Thyroid gland (tissue), 4 donors: ENCODE data around the gene PSMD14. TPM values are rescaled to one million over a fixed set of nuclear protein-coding genes. Genes with fewer than 3 reads are reported as not detected.

ENCODE experiments used
- DNase-seq, 2 donors: peaks; one replicate each; pipeline ENCODE4 v3.0.0-alpha.2; 2019
- H3K27ac ChIP-seq, 3 donors: fragments of 200-600 bp; sonication (generic); 1 replicate in 2 of 3; 2 replicates in 1 of 3; pipeline ENCODE4 v1.5.1; 2016 to 2019; ENCODE audit warnings: mild to moderate bottlenecking in 1 of 3, moderate library complexity in 1 of 3
- H3K27me3 ChIP-seq: fragments of 200-600 bp; sonication (generic); one replicate; pipeline ENCODE4 v1.5.1; 2019
- H3K36me3 ChIP-seq, 2 donors: fragments of 200-600 bp; sonication (generic); one replicate each; pipeline ENCODE4 v1.5.1; 2016 to 2019
- H3K4me1 ChIP-seq, 2 donors: fragments of 200-600 bp; sonication (generic); one replicate each; pipeline ENCODE4 v1.5.1; 2017 to 2019
- H3K4me3 ChIP-seq, 3 donors: fragments of 200-600 bp; sonication (generic); replicated peaks in 1 of 3; 1 replicate in 2 of 3; 2 replicates in 1 of 3; pipeline ENCODE4 v1.5.1; 2016; ENCODE audit warnings: mild to moderate bottlenecking in 1 of 3
- H3K9me3 ChIP-seq: fragments of 200-600 bp; sonication (generic); one replicate; pipeline ENCODE4 v1.5.1; 2017
- CTCF ChIP-seq, 6 experiments: fragments of 200-600 bp in 3 of 6; fragments of 450-650 bp in 3 of 6; sonication (generic) in 3 of 6; IDR thresholded peaks; one replicate each; pipeline ENCODE4 v1.5.1; 2016 to 2019; ENCODE audit warnings: antibody characterized with exemption in 6 of 6, mild to moderate bottlenecking in 2 of 6, inconsistent platforms in 1 of 6, moderate library complexity in 1 of 6
- POLR2A ChIP-seq, 2 donors: fragments of 450-650 bp; IDR thresholded peaks; one replicate each; pipeline ENCODE4 v1.6.1; 2017; ENCODE audit warnings: antibody characterized with exemption in 2 of 2, mild to moderate bottlenecking in 2 of 2, moderate library complexity in 1 of 2
- WGBS, 2 donors: methylation state at CpG; one replicate each; pipeline ENCODE4 v1.1.5; 2017; 5-methylcytosine and 5-hydroxymethylcytosine counted together
- intact Hi-C: fragments of 100-400 bp; cut with DNase I; formaldehyde crosslinking; loops from one replicate; pipeline ENCODE4 v1.15.1; 2023
- total RNA-seq, 4 donors: library from RNA; depleted of rRNA; stranded (reverse); fragments of >200 nt; gene quantifications; one replicate each; pipeline ENCODE4 v1.2.3, GENCODE V29; 2016

PSMD14 gene
- total RNA-seq, 4 donors from 2014 or later: 33.2 to 63.0 (median 57.1) TPM

- peaks cover 33 to 44% of the 10 kb centered on the region in 2 donors for H3K4me1 ChIP-seq
- 7 to 9% methylated on average over 34 to 54 of the region's 69 CpGs for WGBS, 2 donors
- no peaks in the 10 kb centered on the region for H3K9me3 ChIP-seq
- peaks cover 46% of the 10 kb centered on the region for H3K27me3 ChIP-seq
- H3K36me3 ChIP-seq: no peaks in the 10 kb centered on the region
- H3K4me3 ChIP-seq: peak overlapping the region in 1 of 3 donors; percentile 24
- H3K27ac ChIP-seq: no peak overlapping the region
- TF ChIP-seq CTCF (IDR thresholded peaks at IDR 0.05) (no peak), POLR2A (IDR thresholded peaks at IDR 0.05) (no peak)
- DNase-seq: peak in 1 of 2 donors; percentile 14
- intact Hi-C loops: no loop called here
Observed at GRCh38 chr2:161414042-161415033, 106.1 kb downstream of the PSMD14 start.

DNA sequence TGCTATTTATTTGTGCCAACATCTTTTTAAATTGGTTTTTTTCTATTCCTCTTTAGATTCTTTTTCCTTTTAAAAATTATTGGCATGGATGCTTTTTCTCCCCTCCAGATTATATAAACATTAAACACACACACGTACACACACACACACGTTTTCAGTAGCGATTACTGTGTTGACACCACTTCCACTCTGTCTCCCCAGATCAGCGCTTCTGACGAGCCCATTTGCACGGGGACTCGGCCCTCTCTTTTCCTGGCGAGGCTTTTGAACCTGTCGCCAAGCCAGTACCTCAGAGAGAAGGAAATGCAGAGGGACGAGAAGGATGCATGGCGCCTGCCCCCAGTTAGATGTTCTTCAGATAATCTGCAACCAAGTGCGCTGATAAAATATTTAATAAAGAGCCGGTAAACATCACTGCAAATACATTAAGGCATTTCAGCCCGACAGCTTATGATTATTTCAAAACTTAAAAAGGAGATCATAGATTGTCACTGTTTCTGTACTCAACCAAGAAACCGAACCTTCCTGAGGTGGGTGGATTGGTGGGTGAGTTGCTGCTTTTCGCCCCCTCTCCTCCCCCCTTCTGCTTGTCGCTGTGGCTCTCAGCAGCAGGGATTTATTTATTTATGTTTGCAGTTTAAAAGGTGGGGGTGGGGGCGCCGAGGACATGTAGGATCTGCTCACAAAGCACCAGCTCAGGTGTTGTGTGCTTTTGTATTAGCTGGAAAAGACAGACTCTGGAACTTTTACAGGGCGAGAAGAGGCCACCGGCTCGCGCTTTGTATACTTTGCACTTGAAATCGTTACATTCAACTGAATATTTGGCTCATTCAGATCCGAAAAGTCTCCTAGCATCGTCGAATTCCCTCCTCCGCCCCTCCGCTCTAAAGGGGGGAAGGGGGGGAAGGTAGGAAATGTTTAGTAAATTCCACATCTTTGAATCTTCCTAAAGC, 107.1 kb downstream of the PSMD14 start:
- 10 to 14% methylated on average over 29 of the region's 29 CpGs for WGBS, 2 donors
- no peak for DNase-seq
- H3K36me3 ChIP-seq: no peaks in the 10 kb centered on the region
- intact Hi-C loops: no loop called here
- H3K27me3 ChIP-seq: peaks cover 54% of the 10 kb centered on the region
- H3K9me3 ChIP-seq: no peaks in the 10 kb centered on the region
- no peak overlapping the region for H3K27ac ChIP-seq
- H3K4me3 ChIP-seq: peak overlapping the region in 1 of 3 donors; percentile 24
- peaks cover 33 to 44% of the 10 kb centered on the region in 2 donors for H3K4me1 ChIP-seq
- no peak for TF ChIP-seq POLR2A (IDR thresholded peaks at IDR 0.05)
- no peak for TF ChIP-seq CTCF (IDR thresholded peaks at IDR 0.05)

DNA sequence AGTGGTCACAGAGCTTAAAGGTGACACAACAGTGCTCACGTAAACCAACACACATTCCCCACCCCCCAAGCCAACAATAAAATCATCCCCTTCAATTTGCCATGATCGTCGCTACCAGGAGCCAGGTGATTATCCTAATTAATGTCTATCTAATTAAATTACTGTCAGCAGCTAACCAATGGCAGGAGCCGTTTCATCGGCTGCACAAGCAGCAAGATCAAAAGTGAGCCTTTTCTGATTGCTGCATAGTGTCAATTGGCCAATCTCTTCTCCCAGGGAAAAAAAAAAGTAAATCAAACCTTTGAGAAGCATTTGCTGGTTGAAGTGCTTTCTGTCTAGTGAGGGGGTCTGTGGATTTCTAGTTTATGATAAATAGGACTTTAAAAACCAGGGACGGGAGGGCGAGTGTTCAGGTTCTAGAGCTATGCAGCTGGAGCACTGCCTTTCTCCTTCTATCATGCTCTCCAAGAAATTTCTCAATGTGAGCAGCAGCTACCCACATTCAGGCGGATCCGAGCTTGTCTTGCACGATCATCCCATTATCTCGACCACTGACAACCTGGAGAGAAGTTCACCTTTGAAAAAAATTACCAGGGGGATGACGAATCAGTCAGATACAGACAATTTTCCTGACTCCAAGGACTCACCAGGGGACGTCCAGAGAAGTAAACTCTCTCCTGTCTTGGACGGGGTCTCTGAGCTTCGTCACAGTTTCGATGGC, 107.9 kb downstream of the PSMD14 start, which contains the start of gene TBR1:
TBR1 (plus strand) TSS at position 311 of the 721 bp plus-strand sequence; CDS start at position 425, 114 bp downstream.
- Histone ChIP-seq H3K27ac (no peak within 1 kb of the TSS), H3K4me3 (peak within 1 kb of the TSS in 1 of 3 donors; percentile 24), H3K36me3 (no peaks in the 10 kb centered on the region), H3K4me1 (peaks cover 33 to 44% of the 10 kb centered on the region in 2 donors), H3K27me3 (peaks cover 61% of the 10 kb centered on the region), H3K9me3 (no peaks in the 10 kb centered on the region)
- no peak for DNase-seq
- intact Hi-C loops: no loop called here
- TF ChIP-seq CTCF (IDR thresholded peaks at IDR 0.05) (no peak), POLR2A (IDR thresholded peaks at IDR 0.05) (no peak)
- WGBS, 2 donors: 9 to 10% methylated on average over 16 of the region's 16 CpGs

- no peak for DNase-seq
- Histone ChIP-seq H3K4me3 (no peak overlapping the region), H3K4me1 (peaks cover 33 to 44% of the 10 kb centered on the region in 2 donors), H3K27me3 (peaks cover 65% of the 10 kb centered on the region), H3K27ac (no peak overlapping the region), H3K36me3 (no peaks in the 10 kb centered on the region), H3K9me3 (no peaks in the 10 kb centered on the region)
- WGBS, 2 donors: 6 to 7% methylated on average over 30 to 41 of the region's 41 CpGs
- intact Hi-C loops: no loop called here
- TF ChIP-seq POLR2A (IDR thresholded peaks at IDR 0.05): no peak
- no peak for TF ChIP-seq CTCF (IDR thresholded peaks at IDR 0.05)
Observed at GRCh38 chr2:161416708-161417437, 108.6 kb downstream of the PSMD14 start.
